ENCODE data around the gene SPAG6.

SPAG6 gene

GRCh38 chr10:22379059-22379458 lies 33.8 kb downstream of the SPAG6 start:
- peak overlapping the region; percentile 76; the same call in 1 of the 2 replicates for H3K27ac ChIP-seq (ENCODE audit: low read length)
- H3K4me1 ChIP-seq (ENCODE audit: low read length), result peaks cover 18% of the 10 kb centered on the region
- no peaks in the 10 kb centered on the region for H3K9me2 ChIP-seq (replicated peaks; ENCODE audit: insufficient read depth, low read length)
- TF ChIP-seq CTCF (IDR thresholded peaks at IDR 0.05; ENCODE audit: low read length) (no peak), EZH2phosphoT487 (IDR thresholded peaks at IDR 0.05; ENCODE audit: low read length) (no peak), EZH2 (optimal IDR thresholded peaks at IDR 0.05; ENCODE audit: low read depth, low read length) (no peak)
- H3K9ac ChIP-seq (ENCODE audit: low read length), result peak overlapping the region; percentile 20; the same call in 1 of the 2 replicates
- no peaks in the 10 kb centered on the region for H4K20me1 ChIP-seq (ENCODE audit: insufficient read depth, low read length)
- peak overlapping the region; percentile 73 for H3K4me2 ChIP-seq (ENCODE audit: low read depth, low read length)
- no peaks in the 10 kb centered on the region for H3K27me3 ChIP-seq (replicated peaks; ENCODE audit: insufficient read depth, low read length)
- H3K79me2 ChIP-seq (ENCODE audit: low read length), result no peaks in the 10 kb centered on the region
- peak overlapping the region; percentile 34 for H3K4me3 ChIP-seq (ENCODE audit: low read length)
- peak; percentile 45 for DNase-seq
- H3K36me3 ChIP-seq (replicated peaks; ENCODE audit: insufficient read depth, low read length), result no peaks in the 10 kb centered on the region
- peaks cover 12% of the 10 kb centered on the region for H3F3A ChIP-seq (ENCODE audit: insufficient read depth, low read length)
- peak overlapping the region; percentile 64; the same call in 1 of the 2 replicates for H2AFZ ChIP-seq (ENCODE audit: low read length)
- no peaks in the 10 kb centered on the region for H3K9me3 ChIP-seq (replicated peaks; ENCODE audit: insufficient read depth, low read length)

DNA sequence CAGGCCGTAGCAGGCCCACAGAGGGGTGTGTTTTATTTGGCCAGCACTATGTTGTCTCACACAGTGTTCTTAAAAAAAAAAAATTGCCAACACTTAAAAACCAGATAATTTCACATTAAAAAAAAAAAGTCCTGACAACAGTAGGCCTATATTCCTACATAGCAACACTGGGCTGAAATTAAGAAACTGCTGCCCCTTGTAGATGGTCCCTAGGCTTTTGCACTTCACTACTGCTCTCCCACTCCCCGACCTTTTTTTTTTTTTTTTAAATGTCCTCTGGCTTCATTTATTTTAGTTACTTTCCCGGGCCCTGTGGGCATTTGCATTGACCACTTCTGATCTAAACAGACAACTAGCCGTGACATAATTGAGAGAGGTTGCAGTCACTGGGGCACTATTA lies 36.0 kb downstream of the SPAG6 start:
- TF ChIP-seq CTCF (IDR thresholded peaks at IDR 0.05; ENCODE audit: low read length) (no peak), EZH2 (optimal IDR thresholded peaks at IDR 0.05; ENCODE audit: low read depth, low read length) (no peak), EZH2phosphoT487 (IDR thresholded peaks at IDR 0.05; ENCODE audit: low read length) (no peak)
- H3K9me2 ChIP-seq (replicated peaks; ENCODE audit: insufficient read depth, low read length), result no peaks in the 10 kb centered on the region
- no peak for DNase-seq
- no peaks in the 10 kb centered on the region for H4K20me1 ChIP-seq (ENCODE audit: insufficient read depth, low read length)
- H3K27me3 ChIP-seq (replicated peaks; ENCODE audit: insufficient read depth, low read length), result no peaks in the 10 kb centered on the region
- no peak overlapping the region for H2AFZ ChIP-seq (ENCODE audit: low read length)
- no peaks in the 10 kb centered on the region for H3K9me3 ChIP-seq (replicated peaks; ENCODE audit: insufficient read depth, low read length)
- no peak overlapping the region for H3K9ac ChIP-seq (ENCODE audit: low read length)
- peaks cover 12% of the 10 kb centered on the region for H3F3A ChIP-seq (ENCODE audit: insufficient read depth, low read length)
- no peak overlapping the region for H3K4me2 ChIP-seq (ENCODE audit: low read depth, low read length)
- H3K36me3 ChIP-seq (replicated peaks; ENCODE audit: insufficient read depth, low read length), result no peaks in the 10 kb centered on the region
- H3K79me2 ChIP-seq (ENCODE audit: low read length), result no peaks in the 10 kb centered on the region
- peaks cover 18% of the 10 kb centered on the region for H3K4me1 ChIP-seq (ENCODE audit: low read length)
- no peak overlapping the region for H3K27ac ChIP-seq (ENCODE audit: low read length)
- H3K4me3 ChIP-seq (ENCODE audit: low read length), result no peak overlapping the region

GRCh38 chr10:22386503-22386902 lies 41.2 kb downstream of the SPAG6 start:
- H3K36me3 ChIP-seq (replicated peaks; ENCODE audit: insufficient read depth, low read length), result no peaks in the 10 kb centered on the region

More at GRCh38 chr10:22386503-22386902, 41.2 kb downstream of the SPAG6 start:
- Histone ChIP-seq H4K20me1 (ENCODE audit: insufficient read depth, low read length) (no peaks in the 10 kb centered on the region), H3K4me2 (ENCODE audit: low read depth, low read length) (no peak overlapping the region), H3K4me3 (ENCODE audit: low read length) (no peak overlapping the region), H3K27me3 (replicated peaks; ENCODE audit: insufficient read depth, low read length) (no peaks in the 10 kb centered on the region), H3K9me3 (replicated peaks; ENCODE audit: insufficient read depth, low read length) (no peaks in the 10 kb centered on the region), H3K4me1 (ENCODE audit: low read length) (peaks cover 16% of the 10 kb centered on the region), H3K27ac (ENCODE audit: low read length) (no peak overlapping the region), H3F3A (ENCODE audit: insufficient read depth, low read length) (peaks cover 3% of the 10 kb centered on the region; the same call in 1 of the 2 replicates), H3K9me2 (replicated peaks; ENCODE audit: insufficient read depth, low read length) (no peaks in the 10 kb centered on the region), H2AFZ (ENCODE audit: low read length) (no peak overlapping the region), H3K79me2 (ENCODE audit: low read length) (no peaks in the 10 kb centered on the region), H3K9ac (ENCODE audit: low read length) (no peak overlapping the region)
- no peak for DNase-seq
- TF ChIP-seq EZH2phosphoT487 (IDR thresholded peaks at IDR 0.05; ENCODE audit: low read length) (no peak), EZH2 (optimal IDR thresholded peaks at IDR 0.05; ENCODE audit: low read depth, low read length) (no peak), CTCF (IDR thresholded peaks at IDR 0.05; ENCODE audit: low read length) (no peak)
